NCI-H128 (cell line): ENCODE measurements around the gene GNMT.

ENCODE experiments used
- DNase-seq: peaks from one replicate; lab custom pipeline; 2025; ENCODE audit not compliant: unreplicated experiment; lab: John Stamatoyannopoulos, UW

The GNMT gene

GRCh38 chr6:42960243-42961019 lies at the start of gene GNMT:
Gene GNMT (plus strand): TSS chr6:42960754. CDS start chr6:42960768, 14 bp downstream.
- DNase-seq, result peak; percentile 27

- no peak for DNase-seq
Measured at GRCh38 chr6:42911171-42912021, 49.2 kb upstream of the GNMT start.

- no peak for DNase-seq
Measured at GRCh38 chr6:42914546-42914945, 46.0 kb upstream of the GNMT start.

GRCh38 chr6:42915732-42916131 lies 44.8 kb upstream of the GNMT start, which contains the start of gene PTCRA:
Gene PTCRA (plus strand): TSS chr6:42916053. CDS start chr6:42916070, 17 bp downstream.
- DNase-seq, result no peak

- DNase-seq, result no peak
Measured at GRCh38 chr6:42916288-42916687, 44.3 kb upstream of the GNMT start.

GRCh38 chr6:42921801-42922200 lies 38.8 kb upstream of the GNMT start:
- DNase-seq, result no peak

GRCh38 chr6:42923666-42924065 lies 36.9 kb upstream of the GNMT start:
- DNase-seq, result no peak

GRCh38 chr6:42925248-42925857 lies 35.2 kb upstream of the GNMT start:
- DNase-seq, result no peak

GRCh38 chr6:42928986-42929820 lies 31.4 kb upstream of the GNMT start, which contains the start of gene CNPY3:
Gene CNPY3 (plus strand): TSS chr6:42929480. CDS start chr6:42929571, 91 bp downstream.
- peak; percentile 93 for DNase-seq

- DNase-seq, result no peak
Measured at GRCh38 chr6:42929821-42930360, 30.7 kb upstream of the GNMT start.

- DNase-seq, result no peak
Measured at GRCh38 chr6:42932412-42932811, 28.1 kb upstream of the GNMT start.

GRCh38 chr6:42933205-42933604 lies 27.3 kb upstream of the GNMT start:
- DNase-seq, result no peak

- DNase-seq, result no peak
Measured at GRCh38 chr6:42935322-42935721, 25.2 kb upstream of the GNMT start.

GRCh38 chr6:42936398-42936797 lies 24.2 kb upstream of the GNMT start:
- no peak for DNase-seq

- DNase-seq, result no peak
Measured at GRCh38 chr6:42937548-42938427, 22.8 kb upstream of the GNMT start.

- DNase-seq, result no peak
Measured at GRCh38 chr6:42938428-42938796, 22.1 kb upstream of the GNMT start.

- DNase-seq, result no peak
Measured at GRCh38 chr6:42938987-42939809, 21.4 kb upstream of the GNMT start.

GRCh38 chr6:42939810-42940167 lies 20.8 kb upstream of the GNMT start:
- no peak for DNase-seq
